A549 (cell line): ENCODE measurements around the gene TBRG4. TPM values are rescaled to one million over a fixed set of nuclear protein-coding genes. Genes with fewer than 3 reads are reported as not detected.

ENCODE experiments used
- ATAC-seq, 2 experiments: fragments of 200-7000 bp in 1 of 2; fragments of >200 bp in 1 of 2; cut with Nextera tagmentation in 1 of 2; cut with Tn5 transposase in 1 of 2; 3 replicates each; pipeline versions ENCODE4 v1.8.0 to v1.9.1; 2018 to 2020; ENCODE audit warnings: mild to moderate bottlenecking in 1 of 2, moderate library complexity in 1 of 2
- CTCF ChIA-PET: fragments of 300-600 bp; sonication (Branson Sonifier 250); formaldehyde crosslinking; extraction: SDS; loops from one replicate; lab custom pipeline; 2021; ENCODE audit warnings: antibody characterized with exemption, inconsistent platforms; lab: Yijun Ruan, JAX
- POLR2A ChIA-PET: fragments of 350-600 bp; formaldehyde crosslinking; extraction: SDS; loops from one replicate; lab custom pipeline; 2021; ENCODE audit warnings: antibody characterized with exemption, inconsistent platforms; lab: Yijun Ruan, JAX
- DNase-seq, 2 experiments: peaks; one replicate each; pipeline versions ENCODE4 v3.0.0 to v3.0.0-alpha.2; 2011 to 2016; ENCODE audit warnings: low read depth in 1 of 2, low spot score in 1 of 2
- FAIRE-seq: peaks from 2 replicates; lab custom pipeline; 2011; peaks lifted over from hg19 to GRCh38; lab: Jason Lieb, UNC
- H3K27ac ChIP-seq, 2 experiments: fragments of >200 bp; sonication (Bioruptor Twin); formaldehyde crosslinking; 3 replicates each; pipeline ENCODE4 v1.5.1; 2016 to 2017
- H3K4me1 ChIP-seq: fragments of >200 bp; sonication (Bioruptor Twin); formaldehyde crosslinking; 3 replicates; pipeline ENCODE4 v1.6.1; 2016
- H3K4me2 ChIP-seq: fragments of >200 bp; sonication (Bioruptor Twin); formaldehyde crosslinking; 3 replicates; pipeline ENCODE4 v1.6.1; 2016
- H3K4me3 ChIP-seq: fragments of >200 bp; sonication (Bioruptor Twin); formaldehyde crosslinking; 3 replicates; pipeline ENCODE4 v1.5.1; 2016
- H3K9me3 ChIP-seq: fragments of >200 bp; sonication (Bioruptor Twin); formaldehyde crosslinking; 3 replicates; pipeline ENCODE4 v1.6.1; 2016
- CBX8 ChIP-seq: fragments of 200-600 bp; sonication (generic); IDR thresholded peaks from 2 replicates; pipeline ENCODE4 v1.6.1; 2016
- CEBPB ChIP-seq, 2 experiments: fragments of >200 bp in 1 of 2; sonication (Bioruptor Twin) in 1 of 2; formaldehyde crosslinking in 1 of 2; IDR thresholded peaks; 2 replicates each; pipeline ENCODE4 v1.6.1; 2012 to 2016
- CHD2 ChIP-seq: fragments of 150-350 bp; IDR thresholded peaks from 2 replicates; pipeline ENCODE4 v1.6.1; 2014; ENCODE audit warnings: low read length; ENCODE audit not compliant: partially characterized antibody
- EP300 ChIP-seq, 2 experiments: fragments of >200 bp; sonication (Bioruptor Twin); formaldehyde crosslinking; IDR thresholded peaks; 2 replicates in 1 of 2; 3 replicates in 1 of 2; pipeline ENCODE4 v1.6.1; 2016 to 2017
- ESRRA ChIP-seq: fragments of 150-350 bp; IDR thresholded peaks from 2 replicates; pipeline ENCODE4 v1.6.1; 2014; ENCODE audit warnings: mild to moderate bottlenecking, low read length, borderline replicate concordance
- FOSL2 ChIP-seq, 2 experiments: fragments of 450-650 bp in 1 of 2; fragments of >200 bp in 1 of 2; sonication (Bioruptor Twin) in 1 of 2; formaldehyde crosslinking; IDR thresholded peaks; 2 replicates each; pipeline versions ENCODE4 v1.5.0 to v1.6.1; 2016 to 2020; ENCODE audit warnings: mild to moderate bottlenecking in 1 of 2, moderate library complexity in 1 of 2
- FOXS1 ChIP-seq: fragments of 250-450 bp; sonication (Bioruptor Pico); IDR thresholded peaks from 2 replicates; pipeline ENCODE4 v1.5.0; 2020; ENCODE audit warnings: mild to moderate bottlenecking, moderate library complexity
- KDM1A ChIP-seq: fragments of 200-600 bp; sonication (generic); IDR thresholded peaks from 2 replicates; pipeline ENCODE4 v1.6.1; 2016; ENCODE audit warnings: low read depth, mild to moderate bottlenecking
- KDM5A ChIP-seq: fragments of 200-600 bp; sonication (generic); IDR thresholded peaks from 2 replicates; pipeline ENCODE4 v1.6.1; 2016; ENCODE audit warnings: antibody characterized with exemption, mild to moderate bottlenecking
- MAFK ChIP-seq: fragments of 450-650 bp; IDR thresholded peaks from 2 replicates; pipeline ENCODE4 v1.6.1; 2014; ENCODE audit not compliant: partially characterized antibody
- MAZ ChIP-seq: fragments of 150-350 bp; IDR thresholded peaks from 2 replicates; pipeline ENCODE4 v1.6.1; 2014; ENCODE audit warnings: antibody characterized with exemption, low read depth, low read length, borderline replicate concordance
- MYC ChIP-seq: IDR thresholded peaks from 2 replicates; pipeline ENCODE4 v1.6.1; 2012; ENCODE audit warnings: mild to moderate bottlenecking, inconsistent platforms, low read length, improper control_type of control experiment, borderline replicate concordance
- NR3C1 ChIP-seq: fragments of >200 bp; sonication (Bioruptor Twin); formaldehyde crosslinking; IDR thresholded peaks from 3 replicates; pipeline ENCODE4 v1.6.1; 2017
- POLR2A ChIP-seq: IDR thresholded peaks from 2 replicates; pipeline ENCODE4 v1.6.1; 2012; ENCODE audit warnings: mild to moderate bottlenecking, low read length
- RAD21 ChIP-seq, 2 experiments: fragments of >200 bp in 1 of 2; sonication (Bioruptor Twin) in 1 of 2; formaldehyde crosslinking in 1 of 2; IDR thresholded peaks in 1 of 2; conservative IDR thresholded peaks in 1 of 2; 2 replicates in 1 of 2; 3 replicates in 1 of 2; pipeline ENCODE4 v1.6.1; 2012 to 2018; ENCODE audit warnings: inconsistent platforms in 1 of 2
- RCOR1 ChIP-seq: fragments of 150-350 bp; IDR thresholded peaks from 2 replicates; pipeline ENCODE4 v1.6.1; 2014; ENCODE audit warnings: antibody characterized with exemption, low read length, low read depth
- RNF2 ChIP-seq: fragments of 200-600 bp; sonication (generic); IDR thresholded peaks from 2 replicates; pipeline ENCODE4 v1.6.1; 2016; ENCODE audit warnings: low read depth, mild to moderate bottlenecking, antibody characterized with exemption, moderate library complexity, borderline replicate concordance
- SMC3 ChIP-seq: fragments of >200 bp; sonication (Bioruptor Twin); formaldehyde crosslinking; IDR thresholded peaks from 3 replicates; pipeline ENCODE4 v1.6.1; 2018; ENCODE audit warnings: inconsistent platforms
- WGBS: methylation state at CpG from one replicate; pipeline ENCODE4 v1.1.6; 2017; ENCODE audit errors: missing lambda C conversion rate; 5-methylcytosine and 5-hydroxymethylcytosine counted together
- polyA plus RNA-seq, 4 experiments: library from polyadenylated mRNA; depleted of rRNA in 3 of 4; stranded (reverse); fragments of >200 nt; fragmentation: RNase III in 1 of 4; extraction: RNeasy Plus Mini Kit Qiagen cat#74134 plus additional on column Dnase treatment in 1 of 4; gene quantifications; 2 replicates in 3 of 4; 3 replicates in 1 of 4; pipeline ENCODE4 v1.2.3, GENCODE V29; 2011 to 2017
- TF ChIP-seq, protein P1 (sequence below): fragments of 150-350 bp; IDR thresholded peaks from 2 replicates; pipeline ENCODE4 v1.6.1; 2014; ENCODE audit warnings: low read depth, mild to moderate bottlenecking, low read length
- TF ChIP-seq, protein P2 (sequence below): fragments of 200-600 bp; sonication (generic); IDR thresholded peaks from 2 replicates; pipeline ENCODE4 v1.6.1; 2016; ENCODE audit warnings: antibody characterized with exemption, mild to moderate bottlenecking, moderate library complexity
- TF ChIP-seq, protein P3 (sequence below): fragments of 450-650 bp; IDR thresholded peaks from 2 replicates; pipeline ENCODE4 v1.6.1; 2014; ENCODE audit warnings: antibody characterized with exemption
- TF ChIP-seq, protein P4 (sequence below): IDR thresholded peaks from 2 replicates; pipeline ENCODE4 v1.6.1; 2012; ENCODE audit warnings: low read depth, borderline replicate concordance

TBRG4 gene
- polyA plus RNA-seq, 2 of the 4 experiments (the other 2 are of a cell fraction), result 88.8 to 100 TPM

DNA sequence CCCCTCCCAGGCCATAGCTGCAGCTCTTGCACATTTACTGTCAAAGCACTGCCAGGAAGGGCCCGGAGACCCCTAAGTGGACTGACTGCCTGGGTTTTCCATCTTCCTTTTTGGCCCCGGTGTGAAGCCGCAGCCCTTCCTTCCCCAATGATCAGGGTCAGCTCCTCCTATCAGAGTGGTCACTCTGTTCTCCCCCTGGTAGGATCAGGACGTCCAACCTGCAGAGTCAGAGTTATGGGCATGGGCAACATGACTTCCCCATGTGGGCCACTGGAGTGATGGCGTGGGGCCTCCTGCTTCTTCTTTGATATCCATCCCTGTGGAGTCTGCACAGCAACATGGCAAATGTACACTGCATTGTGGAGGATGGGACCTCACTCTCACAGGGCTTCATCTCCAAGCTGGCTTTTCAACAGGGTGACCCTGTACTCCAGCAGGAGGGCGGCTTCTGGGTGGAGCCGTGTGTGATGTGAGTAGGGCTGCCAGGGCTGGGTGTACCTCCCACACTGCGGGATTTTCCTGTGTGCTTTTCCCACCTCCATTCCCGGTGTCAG is 39.7 kb upstream of the TBRG4 start:
- ATAC-seq, result no peak

DNA sequence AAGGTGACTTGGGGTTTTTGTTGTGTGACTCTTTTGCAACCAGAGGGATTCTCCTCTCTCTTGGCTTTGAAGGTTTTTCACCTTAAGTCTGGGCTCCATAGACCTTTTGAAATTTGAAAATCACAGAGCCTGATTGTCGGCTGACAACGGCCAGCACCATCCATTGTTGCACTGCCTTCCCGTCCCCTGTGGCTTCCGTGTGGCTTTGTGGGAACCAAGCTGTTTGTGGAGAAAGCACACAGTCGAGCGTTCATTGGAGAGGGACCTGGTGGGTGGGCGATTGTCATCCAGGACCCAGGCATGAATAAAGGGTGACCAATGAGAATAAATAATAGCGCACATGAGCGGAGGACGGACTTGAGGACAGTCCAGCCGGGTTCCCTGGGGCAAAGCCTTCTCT is 38.7 kb upstream of the TBRG4 start:
- Histone ChIP-seq H3K4me2 (no peak overlapping the region), H3K9me3 (no peaks in the 10 kb centered on the region), H3K27ac (no peak overlapping the region)
- WGBS, result 68% methylated on average over 11 of the region's 11 CpGs
- CTCF ChIA-PET, result interaction anchor here (1.6 to 11.0 kb wide), 3 partner anchors 14 to 425 kb away, joined by 3 to 112 read pairs (median 7); no protein-coding TSS in a partner anchor
- ATAC-seq, result no peak
- TF ChIP-seq ESRRA, result no peak
- TF ChIP-seq POLR2A, result no peak
- no peak for TF ChIP-seq RCOR1
- TF ChIP-seq, protein P1, sequence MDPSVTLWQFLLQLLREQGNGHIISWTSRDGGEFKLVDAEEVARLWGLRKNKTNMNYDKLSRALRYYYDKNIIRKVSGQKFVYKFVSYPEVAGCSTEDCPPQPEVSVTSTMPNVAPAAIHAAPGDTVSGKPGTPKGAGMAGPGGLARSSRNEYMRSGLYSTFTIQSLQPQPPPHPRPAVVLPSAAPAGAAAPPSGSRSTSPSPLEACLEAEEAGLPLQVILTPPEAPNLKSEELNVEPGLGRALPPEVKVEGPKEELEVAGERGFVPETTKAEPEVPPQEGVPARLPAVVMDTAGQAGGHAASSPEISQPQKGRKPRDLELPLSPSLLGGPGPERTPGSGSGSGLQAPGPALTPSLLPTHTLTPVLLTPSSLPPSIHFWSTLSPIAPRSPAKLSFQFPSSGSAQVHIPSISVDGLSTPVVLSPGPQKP, result no peak
- TF ChIP-seq, protein P2, sequence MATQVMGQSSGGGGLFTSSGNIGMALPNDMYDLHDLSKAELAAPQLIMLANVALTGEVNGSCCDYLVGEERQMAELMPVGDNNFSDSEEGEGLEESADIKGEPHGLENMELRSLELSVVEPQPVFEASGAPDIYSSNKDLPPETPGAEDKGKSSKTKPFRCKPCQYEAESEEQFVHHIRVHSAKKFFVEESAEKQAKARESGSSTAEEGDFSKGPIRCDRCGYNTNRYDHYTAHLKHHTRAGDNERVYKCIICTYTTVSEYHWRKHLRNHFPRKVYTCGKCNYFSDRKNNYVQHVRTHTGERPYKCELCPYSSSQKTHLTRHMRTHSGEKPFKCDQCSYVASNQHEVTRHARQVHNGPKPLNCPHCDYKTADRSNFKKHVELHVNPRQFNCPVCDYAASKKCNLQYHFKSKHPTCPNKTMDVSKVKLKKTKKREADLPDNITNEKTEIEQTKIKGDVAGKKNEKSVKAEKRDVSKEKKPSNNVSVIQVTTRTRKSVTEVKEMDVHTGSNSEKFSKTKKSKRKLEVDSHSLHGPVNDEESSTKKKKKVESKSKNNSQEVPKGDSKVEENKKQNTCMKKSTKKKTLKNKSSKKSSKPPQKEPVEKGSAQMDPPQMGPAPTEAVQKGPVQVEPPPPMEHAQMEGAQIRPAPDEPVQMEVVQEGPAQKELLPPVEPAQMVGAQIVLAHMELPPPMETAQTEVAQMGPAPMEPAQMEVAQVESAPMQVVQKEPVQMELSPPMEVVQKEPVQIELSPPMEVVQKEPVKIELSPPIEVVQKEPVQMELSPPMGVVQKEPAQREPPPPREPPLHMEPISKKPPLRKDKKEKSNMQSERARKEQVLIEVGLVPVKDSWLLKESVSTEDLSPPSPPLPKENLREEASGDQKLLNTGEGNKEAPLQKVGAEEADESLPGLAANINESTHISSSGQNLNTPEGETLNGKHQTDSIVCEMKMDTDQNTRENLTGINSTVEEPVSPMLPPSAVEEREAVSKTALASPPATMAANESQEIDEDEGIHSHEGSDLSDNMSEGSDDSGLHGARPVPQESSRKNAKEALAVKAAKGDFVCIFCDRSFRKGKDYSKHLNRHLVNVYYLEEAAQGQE, result no peak
- TF ChIP-seq KDM5A, result no peak
- TF ChIP-seq FOSL2 (IDR thresholded peaks at IDR 0.05), result no peak
- no peak for TF ChIP-seq FOSL2 (CRISPR knock-in tag; IDR thresholded peaks at IDR 0.05)
- no peak for TF ChIP-seq NR3C1
- TF ChIP-seq MYC, result no peak
- no peak for TF ChIP-seq CHD2
- no peak for TF ChIP-seq MAZ
- TF ChIP-seq, protein P3, sequence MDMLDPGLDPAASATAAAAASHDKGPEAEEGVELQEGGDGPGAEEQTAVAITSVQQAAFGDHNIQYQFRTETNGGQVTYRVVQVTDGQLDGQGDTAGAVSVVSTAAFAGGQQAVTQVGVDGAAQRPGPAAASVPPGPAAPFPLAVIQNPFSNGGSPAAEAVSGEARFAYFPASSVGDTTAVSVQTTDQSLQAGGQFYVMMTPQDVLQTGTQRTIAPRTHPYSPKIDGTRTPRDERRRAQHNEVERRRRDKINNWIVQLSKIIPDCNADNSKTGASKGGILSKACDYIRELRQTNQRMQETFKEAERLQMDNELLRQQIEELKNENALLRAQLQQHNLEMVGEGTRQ, result no peak
- TF ChIP-seq SMC3, result no peak
- no peak for TF ChIP-seq FOXS1 (CRISPR knock-in tag)
- TF ChIP-seq, all 56 proteins: peak for 0
- DNase-seq (no peak), FAIRE-seq (no peak)
- Histone ChIP-seq H3K4me1 (0 out of 3 replicates have a peak, but pooled peaks cover 3% of the 10 kb centered on the region), H3K4me3 (no peak overlapping the region)
- POLR2A ChIA-PET, result no interaction called here

More for the DNA sequence above, 39.7 kb upstream of the TBRG4 start:
- FAIRE-seq, result no peak
- DNase-seq, result no peak
- TF ChIP-seq CEBPB (IDR thresholded peaks at IDR 0.05), result no peak
- TF ChIP-seq RCOR1, result no peak
- TF ChIP-seq, protein P4, sequence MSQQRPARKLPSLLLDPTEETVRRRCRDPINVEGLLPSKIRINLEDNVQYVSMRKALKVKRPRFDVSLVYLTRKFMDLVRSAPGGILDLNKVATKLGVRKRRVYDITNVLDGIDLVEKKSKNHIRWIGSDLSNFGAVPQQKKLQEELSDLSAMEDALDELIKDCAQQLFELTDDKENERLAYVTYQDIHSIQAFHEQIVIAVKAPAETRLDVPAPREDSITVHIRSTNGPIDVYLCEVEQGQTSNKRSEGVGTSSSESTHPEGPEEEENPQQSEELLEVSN, result no peak
- TF ChIP-seq RNF2, result no peak
- no peak for TF ChIP-seq RAD21 (conservative IDR thresholded peaks at IDR 0.05 in 1 of 2, IDR thresholded peaks at IDR 0.05 in 1 of 2)
- TF ChIP-seq MAFK, result no peak
- TF ChIP-seq KDM1A, result no peak
- no peak for TF ChIP-seq KDM5A
- TF ChIP-seq EP300 (IDR thresholded peaks at IDR 0.05), result no peak
- no peak for TF ChIP-seq CBX8
- TF ChIP-seq, all 56 proteins: peak for 0
- Histone ChIP-seq H3K27ac (no peak overlapping the region), H3K9me3 (no peaks in the 10 kb centered on the region), H3K4me2 (no peak overlapping the region), H3K4me1 (0 out of 3 replicates have a peak, but pooled peaks cover 3% of the 10 kb centered on the region), H3K4me3 (no peak overlapping the region)
- CTCF ChIA-PET, result interaction anchor here (1.1 to 11.0 kb wide), 4 partner anchors 15 to 424 kb away, joined by 3 to 112 read pairs (median 5); no protein-coding TSS in a partner anchor
- POLR2A ChIA-PET, result no interaction called here
- 54% methylated on average over 6 of the region's 9 CpGs for WGBS
